ENCODE data around the gene KMT2E.

DNA sequence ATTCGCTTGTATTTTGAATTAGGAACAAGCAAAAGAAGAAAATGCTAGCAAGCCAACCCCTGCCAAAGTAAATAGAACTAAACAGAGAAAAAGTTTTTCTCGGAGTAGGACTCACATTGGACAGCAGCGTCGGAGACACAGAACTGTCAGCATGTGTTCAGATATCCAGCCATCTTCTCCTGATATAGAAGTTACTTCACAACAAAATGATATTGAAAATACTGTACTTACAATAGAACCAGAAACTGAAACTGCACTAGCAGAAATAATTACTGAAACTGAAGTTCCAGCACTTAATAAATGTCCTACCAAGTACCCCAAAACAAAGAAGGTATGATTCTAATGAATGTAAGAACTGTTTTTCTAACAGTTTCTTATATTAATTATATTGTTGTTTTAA, 87.9 kb downstream of the KMT2E start:
- TF ChIP-seq CTCF (IDR thresholded peaks at IDR 0.05) (no peak), POLR2A (IDR thresholded peaks at IDR 0.05) (no peak)
